Measurements from ENCODE around the gene DLEC1.
"Not testable (repeated sequence)": the region's sequence is repeated elsewhere in the genome, so short reads cannot be mapped to it uniquely, and the experiment has no call there.

The DLEC1 gene

DNA sequence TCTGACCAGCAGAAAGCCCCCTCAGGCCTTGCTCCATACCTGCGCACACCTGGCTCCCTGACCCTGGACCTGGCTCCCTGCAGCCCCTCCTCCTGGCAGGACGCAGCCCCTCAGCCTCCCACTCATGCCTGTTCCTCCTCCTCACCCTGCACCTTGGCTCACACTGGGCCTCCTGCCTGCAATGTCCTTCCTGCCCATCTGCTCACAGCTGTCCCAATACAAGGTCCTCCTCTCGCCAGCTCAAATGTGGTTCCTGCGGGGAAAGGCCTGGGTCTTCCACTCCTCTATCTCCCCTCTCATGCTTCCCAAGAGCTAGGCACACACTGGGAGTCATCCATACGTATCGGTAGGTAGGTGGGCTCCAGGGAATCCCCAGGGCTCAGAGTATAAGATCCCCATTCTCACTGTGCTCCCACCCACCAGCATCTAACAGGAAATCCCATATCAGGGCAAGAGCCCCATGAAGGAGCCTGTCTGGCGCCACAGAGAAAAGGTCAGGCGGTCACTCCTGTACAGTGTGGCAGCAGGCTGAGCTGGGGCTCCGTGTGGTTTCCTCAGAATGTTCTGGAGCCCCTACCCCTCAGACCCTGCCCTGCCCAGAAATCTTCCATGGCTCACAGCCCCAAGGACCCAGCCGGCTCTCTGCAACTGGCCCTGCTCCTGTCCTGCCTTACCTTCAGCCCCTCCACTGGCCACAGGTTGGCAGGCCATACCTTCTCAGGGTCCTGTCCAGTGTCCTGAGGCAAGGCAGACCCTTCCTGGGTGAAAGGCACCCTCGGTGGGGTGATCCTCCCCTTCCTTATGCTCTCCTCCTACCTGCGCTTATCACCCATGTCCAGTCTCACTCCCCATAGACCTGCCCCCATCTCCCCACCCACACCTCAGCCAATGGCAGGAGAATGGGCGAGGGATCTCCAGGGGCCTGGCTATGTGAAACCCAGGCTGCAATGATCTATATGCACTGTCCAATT, 20.4 kb upstream of the DLEC1 start:
- DNase-seq (ENCODE audit: low read depth, low spot score), result no peak

DNA sequence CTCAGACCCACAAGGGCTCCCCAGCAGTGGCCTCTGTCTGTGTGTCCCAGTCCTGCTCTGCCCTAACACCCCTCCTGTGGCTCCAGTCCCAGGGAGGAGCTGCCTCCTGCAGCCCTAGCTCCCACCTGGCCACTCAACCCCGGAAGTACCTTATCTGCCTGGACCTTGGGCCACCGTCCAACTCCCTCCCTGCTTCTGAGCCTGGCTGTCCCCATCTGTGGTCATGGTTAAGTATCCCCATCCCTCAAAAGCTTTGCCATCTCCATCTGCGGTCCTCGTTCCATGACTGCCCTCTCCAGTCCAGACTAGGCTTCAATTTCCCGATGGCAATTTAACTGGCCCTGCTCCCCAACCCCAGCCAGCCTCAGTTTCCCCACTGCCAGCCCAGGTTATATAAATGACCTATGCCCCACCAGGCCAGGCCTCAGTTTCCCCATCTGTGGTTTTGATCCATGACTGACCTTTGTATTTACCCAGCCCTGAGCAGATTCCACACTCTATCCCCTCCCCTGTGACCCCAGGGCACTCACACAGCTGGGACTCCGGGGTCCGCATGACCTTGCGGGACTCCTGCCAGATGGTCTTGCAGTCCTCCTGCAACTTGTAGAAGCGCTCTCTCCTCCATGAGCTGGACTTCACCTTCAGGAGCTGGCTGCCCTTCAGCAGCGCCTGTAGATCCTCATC, 19.2 kb upstream of the DLEC1 start:
- DNase-seq (ENCODE audit: low read depth, low spot score), result no peak

DNA sequence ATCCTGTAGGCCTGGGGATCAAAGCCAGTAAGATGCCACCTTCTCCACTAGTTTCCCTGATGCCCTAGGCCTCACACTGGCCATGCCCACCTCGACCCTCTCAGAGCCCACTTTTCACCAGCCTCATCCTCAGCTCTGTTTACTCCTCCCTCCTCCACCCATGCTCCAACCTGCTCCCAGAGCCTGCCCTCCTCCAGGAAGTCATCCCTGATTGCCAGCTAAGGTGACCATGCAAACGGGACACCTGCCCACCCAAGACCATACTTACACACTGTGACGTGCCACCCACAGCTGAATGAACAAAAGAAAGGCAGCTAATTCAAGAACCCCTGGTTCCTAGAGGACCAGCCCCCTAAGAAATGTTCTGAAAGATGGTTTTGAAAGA, 18.7 kb upstream of the DLEC1 start:
- DNase-seq (ENCODE audit: low read depth, low spot score), result no peak

DNA sequence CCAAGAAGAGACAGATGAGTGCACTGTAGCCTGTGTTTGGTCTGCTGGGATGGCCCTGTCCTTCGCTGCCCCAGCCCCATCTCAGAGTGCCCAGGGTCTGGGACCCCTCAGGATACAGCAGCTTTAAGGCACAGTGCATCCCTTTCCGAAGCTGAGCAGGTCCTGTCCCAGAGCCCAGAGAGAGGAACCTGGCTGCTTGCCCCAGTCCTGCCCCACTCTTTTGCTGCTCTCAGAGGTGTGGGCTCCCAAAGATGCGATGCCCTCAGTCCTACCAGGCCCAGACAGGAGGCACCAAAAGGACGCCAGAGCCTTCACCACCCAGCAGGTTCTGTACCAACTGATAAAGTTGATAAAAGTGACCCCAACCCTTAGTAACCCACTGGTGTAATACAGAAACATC, 17.8 kb upstream of the DLEC1 start:
- DNase-seq (ENCODE audit: low read depth, low spot score), result no peak

DNA sequence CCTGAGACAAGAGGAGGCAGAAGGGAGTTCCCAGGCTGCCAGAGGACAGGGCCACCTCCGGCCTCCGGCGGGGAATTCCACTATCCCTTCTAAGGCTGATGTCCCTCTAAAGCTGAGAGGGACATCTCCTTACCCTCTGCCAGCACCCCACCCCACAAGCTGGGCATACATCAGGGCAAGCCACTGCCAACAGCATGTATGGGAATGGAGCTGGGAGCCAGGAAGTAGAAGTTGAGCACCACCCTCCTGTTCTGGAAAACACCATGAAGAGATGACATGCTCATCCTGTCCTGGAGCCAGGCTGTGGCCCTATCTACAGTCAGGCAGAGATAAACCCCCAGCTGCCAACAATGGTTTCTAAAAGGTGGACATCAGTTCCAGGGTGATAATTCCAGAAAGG, 16.7 kb upstream of the DLEC1 start:
- DNase-seq (ENCODE audit: low read depth, low spot score), result no peak

DNA sequence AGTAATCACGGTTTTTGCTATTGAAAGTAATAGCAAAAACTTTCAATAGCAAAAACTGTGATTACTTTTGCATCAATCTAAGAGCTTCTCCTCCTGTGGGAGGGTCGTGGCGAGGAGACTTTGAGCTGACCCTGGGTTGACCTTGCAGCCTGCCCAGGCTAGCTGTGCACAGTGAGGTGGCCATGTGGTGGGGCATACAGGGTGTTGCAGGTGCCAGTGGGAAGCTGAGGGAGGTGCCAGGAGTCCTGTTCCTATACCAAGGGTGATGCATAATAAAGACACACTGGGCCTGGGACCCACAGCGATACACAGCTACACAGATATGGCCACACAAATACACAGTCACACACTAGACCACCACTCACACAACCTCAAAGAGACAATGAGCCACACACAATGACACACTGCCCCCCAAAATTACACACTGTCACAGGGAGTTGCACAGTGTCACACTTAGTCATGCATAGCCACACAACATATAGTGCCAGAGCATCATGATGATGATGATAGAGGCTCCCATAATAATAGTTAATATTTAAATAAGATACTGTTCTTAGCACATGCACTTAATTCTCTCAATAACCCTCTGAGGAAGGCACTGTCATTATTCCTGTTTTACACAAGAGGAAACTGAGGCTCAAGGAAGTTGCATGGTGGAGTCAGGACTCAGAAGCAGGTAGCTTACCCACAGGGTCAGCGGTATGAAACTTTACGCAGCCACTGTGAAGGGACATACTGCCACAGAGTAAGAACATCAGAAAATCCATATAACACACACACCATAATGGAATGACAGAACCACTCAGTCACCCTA, 15.9 kb upstream of the DLEC1 start:
- DNase-seq (ENCODE audit: low read depth, low spot score), result no peak

DNA sequence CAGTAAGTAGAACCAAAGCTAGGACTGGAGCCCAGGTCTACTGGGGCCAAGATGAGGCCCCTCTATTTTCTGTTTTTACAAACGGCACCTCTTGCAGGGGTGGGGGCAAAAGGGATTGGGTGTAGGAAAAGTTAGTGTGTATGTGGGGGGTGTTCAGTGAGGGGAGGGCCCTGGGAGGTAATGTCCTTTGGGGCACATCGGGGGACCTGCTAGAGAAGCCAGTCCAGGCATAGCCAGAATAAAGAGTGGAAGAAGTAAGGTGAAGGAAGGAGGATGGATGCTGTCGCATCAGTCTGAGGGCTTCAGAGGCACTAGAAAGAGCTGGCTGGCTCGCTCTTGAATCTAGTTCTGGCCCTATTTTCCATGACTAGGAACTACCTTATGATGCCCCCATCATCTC, 12.2 kb upstream of the DLEC1 start:
- no peak for DNase-seq (ENCODE audit: low read depth, low spot score)

DNA sequence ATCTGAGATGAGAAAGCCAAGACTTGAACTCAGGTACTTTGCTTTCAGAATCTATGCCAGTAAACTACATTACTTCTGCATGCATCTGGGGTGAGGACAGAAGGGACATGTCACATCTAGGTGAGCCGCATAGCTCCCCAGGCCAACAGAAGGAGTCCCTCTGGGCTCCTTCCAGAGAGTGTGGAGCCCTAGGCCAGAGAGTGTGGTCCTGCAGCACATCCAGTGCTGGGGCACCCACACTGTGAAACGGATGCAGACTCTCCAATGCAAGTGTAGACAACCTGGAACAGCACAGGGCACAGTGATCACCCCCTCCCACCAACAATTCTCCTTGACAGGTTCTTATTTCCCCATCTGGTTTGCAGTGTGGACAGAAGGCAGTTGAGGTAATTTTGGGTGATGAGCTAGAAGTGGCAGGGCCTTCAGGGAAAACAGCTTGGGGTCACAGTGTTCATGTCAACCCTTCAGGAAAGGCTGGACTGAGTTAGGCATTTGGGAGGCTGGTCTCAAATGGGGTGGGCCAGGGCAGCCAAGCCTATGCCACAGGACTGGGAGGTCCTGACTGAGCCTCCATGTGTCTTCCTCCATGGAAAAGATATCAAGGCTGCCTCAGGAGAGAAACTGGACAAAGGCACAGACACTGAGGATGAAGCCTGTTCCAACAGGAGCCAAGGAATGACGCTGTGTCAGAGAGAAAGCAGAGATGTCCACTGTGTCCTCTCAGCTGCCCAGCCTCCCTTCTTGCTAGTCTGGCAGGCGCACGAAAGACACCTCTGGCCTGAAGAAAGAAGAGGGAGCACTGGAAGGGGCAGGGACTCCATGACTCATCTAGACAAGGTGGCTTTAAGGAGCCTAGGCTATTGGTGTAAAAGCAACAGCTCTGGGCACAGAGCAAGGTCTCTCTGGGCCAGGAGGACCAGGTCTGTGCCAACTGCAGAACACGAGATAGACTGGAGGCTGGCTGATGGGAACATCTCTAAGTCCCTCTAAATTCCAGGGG, 11.2 kb upstream of the DLEC1 start:
- DNase-seq (ENCODE audit: low read depth, low spot score), result no peak

DNA sequence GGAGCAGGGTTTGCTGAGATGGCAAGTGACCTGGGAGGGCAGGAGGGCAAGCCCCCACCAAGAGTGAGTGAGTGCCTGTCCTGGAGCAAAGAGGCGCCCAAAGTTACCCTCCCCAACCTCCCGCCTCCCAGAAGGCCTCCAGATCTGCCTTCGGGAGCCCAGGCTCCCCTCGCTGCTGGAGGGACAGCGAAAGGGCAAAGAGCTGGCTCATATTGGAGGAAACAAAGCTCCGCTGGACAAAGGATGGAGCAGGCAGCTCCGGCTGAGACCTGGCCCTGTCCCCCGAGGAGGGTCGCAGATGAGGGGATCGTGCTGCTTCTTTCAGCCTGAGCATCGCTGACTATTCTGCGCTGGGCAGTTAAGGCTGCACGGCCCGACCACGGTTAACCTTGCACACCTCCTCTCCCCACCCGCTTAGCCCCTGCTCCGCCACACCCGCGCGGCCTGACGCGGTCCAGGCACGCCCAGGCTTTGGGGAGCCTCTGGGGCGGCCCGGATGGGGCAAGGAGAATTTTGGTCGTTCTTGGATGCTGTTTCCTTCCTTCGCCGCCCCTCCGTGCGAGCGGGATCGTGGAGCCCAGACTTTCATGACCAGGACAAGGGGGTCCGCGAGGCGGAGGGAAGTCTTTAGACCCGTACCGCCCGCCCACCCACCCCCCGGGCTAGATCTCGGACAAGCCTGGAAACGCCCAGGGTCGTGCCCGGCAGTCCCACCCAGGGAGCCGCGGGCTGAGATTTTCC, 10.2 kb upstream of the DLEC1 start:
- no peak for DNase-seq (ENCODE audit: low read depth, low spot score)

DNA sequence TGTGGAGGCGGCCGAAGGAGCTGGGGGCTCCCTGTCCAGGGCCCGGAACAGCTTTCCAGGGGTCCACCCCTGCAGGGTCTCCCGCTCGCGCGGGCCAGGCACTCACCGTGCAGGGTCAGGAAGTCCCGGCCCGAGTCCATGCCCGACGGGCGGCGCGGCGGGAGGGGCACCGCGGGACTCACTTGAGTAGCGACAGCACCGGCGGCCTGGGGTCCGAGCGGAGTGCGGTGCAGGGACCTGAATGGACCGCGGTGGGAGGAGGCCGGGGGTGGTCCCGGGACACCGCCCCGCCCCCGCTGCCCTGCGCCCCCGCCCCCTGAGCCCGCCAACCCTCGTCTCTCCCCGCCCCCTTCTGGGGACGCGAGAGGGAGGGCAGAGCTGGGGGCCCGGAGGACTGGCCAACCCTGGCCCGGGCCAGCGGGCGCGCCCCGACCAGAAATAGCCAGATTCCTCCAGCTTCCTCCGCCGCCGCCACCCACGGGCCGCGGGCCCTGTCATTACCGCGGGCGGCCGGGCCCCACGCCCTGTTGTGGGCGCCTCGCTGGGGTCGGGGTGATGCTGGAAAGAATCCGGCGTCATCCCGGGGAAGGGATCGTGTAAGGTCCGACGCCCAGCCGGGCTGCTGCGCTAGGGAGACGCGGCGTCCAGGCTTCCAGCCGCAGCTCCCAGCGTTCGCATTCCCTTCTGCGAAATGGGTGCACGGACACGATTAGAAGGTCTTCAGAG, 9.4 kb upstream of the DLEC1 start, which contains the start of gene PLCD1:
PLCD1 (minus strand) TSS at position 243 of the 726 bp plus-strand sequence; CDS start at position 140, 103 bp downstream.
- no peak for DNase-seq (ENCODE audit: low read depth, low spot score)

DNA sequence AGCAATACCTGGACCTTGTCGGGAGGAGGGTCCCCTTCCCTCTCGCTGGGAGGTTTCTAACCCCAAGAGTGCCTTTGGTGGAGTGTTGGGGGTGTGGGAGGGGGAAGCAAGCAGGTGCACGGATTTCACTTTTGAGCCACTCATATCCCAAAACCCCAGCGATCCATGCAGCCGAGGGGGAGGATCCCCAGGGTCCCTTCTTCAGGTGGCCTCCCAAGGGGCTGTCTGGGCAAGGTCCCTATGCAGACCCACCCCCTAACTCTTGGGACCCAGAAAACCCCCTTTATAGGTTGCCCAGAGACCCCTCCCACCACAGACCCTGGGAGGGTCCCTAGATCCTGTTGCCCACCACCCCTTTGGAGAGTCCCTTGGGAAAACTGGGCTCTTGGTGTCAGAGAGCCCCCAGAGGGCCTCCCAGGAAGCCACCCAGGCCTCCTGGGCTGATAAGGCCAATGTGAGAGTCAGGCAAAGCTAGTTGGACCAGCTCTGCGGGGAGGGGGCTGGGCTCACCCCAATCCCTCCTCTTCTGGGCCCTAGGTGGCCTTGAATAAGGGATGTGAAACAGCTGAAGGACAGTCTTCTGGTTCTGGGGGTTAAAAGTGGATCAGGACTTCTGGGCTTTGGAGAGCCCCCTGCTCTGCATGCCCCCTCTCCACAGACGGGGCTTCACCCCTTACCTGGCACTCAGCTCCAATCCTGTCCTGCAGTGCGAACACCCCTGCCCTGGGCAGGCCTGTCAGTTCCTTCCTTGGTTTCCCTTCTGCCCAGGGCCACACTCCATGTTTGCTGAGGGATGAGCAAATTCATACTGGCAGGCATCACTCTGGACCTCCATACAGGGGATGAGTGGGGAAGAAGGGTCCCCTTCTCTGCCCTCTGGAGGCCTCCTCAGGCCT, 8.6 kb upstream of the DLEC1 start:
- no peak for DNase-seq (ENCODE audit: low read depth, low spot score)

DNA sequence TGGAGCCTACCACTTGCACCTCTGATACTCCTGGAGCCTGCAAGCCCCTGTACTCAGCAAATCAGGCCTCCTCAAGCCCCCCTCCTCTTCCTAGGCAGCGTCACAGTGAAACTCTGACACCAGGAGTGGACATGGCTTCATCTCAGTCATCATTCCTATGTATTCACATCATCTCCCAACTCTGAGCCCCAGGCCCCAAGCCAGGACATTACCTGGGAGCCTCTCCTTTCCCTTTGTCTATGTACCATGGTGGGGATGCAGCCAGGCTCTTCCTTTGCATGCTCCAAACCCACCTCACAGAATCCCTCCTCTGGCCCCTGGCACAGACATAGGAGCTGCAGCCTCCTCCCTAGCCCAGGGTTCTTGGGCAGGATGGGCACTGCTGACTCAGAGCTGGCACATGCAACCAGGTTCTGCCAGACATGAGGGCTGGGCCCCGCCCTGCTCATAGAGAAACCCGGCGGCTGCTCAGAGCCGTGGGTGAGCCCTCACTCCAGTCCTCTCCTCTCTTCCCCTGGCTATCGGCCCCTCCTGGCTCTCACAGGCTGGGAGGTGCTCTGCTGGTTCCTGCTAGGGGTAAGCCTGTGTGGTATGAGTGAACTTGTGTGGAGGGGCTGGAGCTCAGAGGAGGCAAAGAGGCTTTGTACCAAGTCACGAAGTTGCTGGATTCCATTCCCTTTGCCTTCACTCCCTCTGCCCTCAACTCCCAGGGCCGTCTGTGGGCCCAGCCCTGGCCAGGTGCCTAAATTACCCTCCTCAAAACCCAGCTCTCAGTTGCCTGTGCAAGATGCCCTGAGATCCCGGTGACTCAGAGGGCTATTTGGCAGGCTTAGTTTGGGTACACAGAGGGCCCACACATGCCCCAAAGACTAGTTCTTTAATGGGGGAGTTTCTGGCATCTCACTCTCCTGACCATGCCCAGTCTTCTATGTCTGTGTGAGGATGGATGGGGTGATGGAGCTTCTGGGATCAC, 7.7 kb upstream of the DLEC1 start:
- no peak for DNase-seq (ENCODE audit: low read depth, low spot score)

DNA sequence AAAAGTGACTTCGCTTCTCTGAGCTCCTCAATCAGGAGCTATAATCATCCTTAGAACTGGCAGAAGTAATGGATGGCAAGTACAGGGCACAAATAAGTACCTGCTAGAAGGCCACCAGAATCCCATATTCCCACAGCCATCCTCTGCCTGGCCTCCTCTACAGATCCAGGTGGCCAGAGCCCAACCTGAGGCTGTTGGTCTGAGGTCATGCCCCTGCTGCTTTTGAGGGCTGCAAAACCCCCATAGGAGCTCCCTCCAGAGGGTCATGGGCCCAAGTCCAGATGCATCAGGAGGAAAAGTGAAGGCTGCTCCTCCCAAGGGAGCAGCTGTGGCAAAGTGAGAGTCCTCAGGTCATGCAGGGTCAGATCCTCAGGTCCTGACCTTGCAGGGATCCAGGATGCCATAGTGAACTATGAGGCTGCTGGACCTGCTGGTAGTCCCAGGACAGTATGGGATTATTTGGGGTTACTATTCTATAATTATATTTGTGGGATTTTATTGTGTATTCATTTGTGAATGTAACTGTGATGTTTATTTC, 6.6 kb upstream of the DLEC1 start:
- no peak for DNase-seq (ENCODE audit: low read depth, low spot score)

DNA sequence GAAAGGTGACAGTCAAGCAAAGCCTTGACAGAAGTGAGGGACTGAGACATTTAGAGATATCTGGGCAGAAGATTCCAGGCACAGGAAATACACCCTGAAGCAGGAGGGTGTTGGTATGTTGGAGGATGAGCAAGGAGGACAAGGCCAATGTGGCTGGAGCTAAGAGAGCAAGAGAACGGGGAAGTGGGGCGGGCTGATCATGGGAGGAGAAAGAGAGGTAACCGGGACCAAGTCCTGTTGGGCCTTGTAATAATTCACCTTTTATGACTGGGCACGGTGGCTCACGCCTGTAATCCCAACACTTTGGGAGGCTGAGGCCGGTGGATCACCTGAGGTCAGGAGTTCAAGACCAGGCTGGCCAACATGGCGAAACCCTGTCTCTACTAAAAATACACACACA, 5.4 kb upstream of the DLEC1 start:
- DNase-seq (ENCODE audit: low read depth, low spot score), result not testable (repeated sequence)

DNA sequence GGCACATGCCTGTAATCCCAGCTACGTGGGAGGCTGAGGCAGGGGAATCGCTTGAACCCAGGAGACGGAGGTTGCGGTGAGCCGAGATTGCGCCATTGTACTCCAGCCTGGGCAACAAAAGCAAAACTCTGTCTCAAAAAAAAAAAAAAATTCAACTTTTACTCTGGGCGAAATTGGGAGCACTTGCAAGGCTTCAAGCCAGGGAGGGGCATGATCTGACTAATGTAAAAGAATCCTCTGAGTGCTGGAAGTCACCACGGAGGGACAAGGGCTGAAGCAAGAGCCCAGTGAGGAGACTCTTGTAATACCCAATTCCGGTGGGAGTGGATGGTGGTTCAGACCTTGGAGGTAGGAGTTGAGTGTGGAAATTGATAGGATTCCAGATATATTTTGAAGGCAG, 4.7 kb upstream of the DLEC1 start:
- not testable (repeated sequence) for DNase-seq (ENCODE audit: low read depth, low spot score)

DNA sequence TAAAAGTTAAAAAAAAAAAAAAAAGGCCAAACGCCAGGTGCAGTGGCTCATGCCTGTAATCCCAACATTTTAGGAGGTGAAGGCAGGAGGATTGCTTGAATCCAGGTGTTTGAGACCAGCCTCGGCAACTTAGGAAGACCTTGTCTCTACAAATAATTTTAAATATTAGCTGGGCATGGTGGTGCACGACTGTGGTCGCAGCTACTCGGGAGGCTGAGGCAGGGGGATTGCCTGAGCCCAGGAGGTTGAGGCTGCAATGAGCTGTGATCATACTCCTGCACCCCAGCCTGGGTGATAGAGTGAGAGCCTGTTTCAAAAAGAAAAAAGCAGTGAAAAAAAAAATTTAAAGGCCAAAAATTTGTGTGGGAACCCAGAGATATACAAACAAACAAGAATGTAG, 2.7 kb upstream of the DLEC1 start:
- no peak for DNase-seq (ENCODE audit: low read depth, low spot score)

DNA sequence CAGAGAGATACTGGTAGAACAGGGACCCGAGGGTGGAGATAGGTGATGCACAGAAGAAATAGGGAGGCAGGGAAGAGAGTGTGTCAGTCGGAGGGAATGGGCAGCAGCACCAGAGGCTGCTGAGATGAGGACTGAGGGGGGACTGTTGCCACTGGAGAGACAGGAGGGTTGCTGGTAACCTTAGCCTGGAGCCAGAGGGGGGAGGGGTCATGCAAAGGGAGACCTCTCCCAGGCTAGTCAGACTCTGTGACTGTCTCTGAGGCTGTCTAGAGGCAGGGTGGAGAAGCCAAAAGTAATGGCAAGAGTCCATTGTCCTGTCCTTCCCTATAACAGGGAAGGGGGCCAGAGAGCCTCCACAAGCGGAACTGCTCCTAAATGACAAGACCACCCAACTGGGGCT, 2.1 kb upstream of the DLEC1 start:
- no peak for DNase-seq (ENCODE audit: low read depth, low spot score)
